Calu3 (cell line): ENCODE data around the gene BCR. TPM values are rescaled to one million over a fixed set of nuclear protein-coding genes. Genes with fewer than 3 reads are reported as not detected.
"Not testable (repeated sequence)": the region's sequence is repeated elsewhere in the genome, so short reads cannot be mapped to it uniquely, and the experiment has no call there.

Source experiments
- BruUV-seq: library from RNA; stranded (reverse); fragments of 400-500 nt; replicated peaks from 2 replicates; lab custom pipeline; 2021; lab: Mats Ljungman, UMichigan
- CTCF ChIA-PET: fragments of 300-600 bp; sonication (Branson Sonifier 250); formaldehyde crosslinking; loops from one replicate; lab custom pipeline; 2022; ENCODE audit warnings: antibody characterized with exemption; lab: Charles Lee
- DNase-seq: peaks from one replicate; pipeline ENCODE4 v3.0.0; 2022
- H3K27ac Mint-ChIP-seq: one replicate; pipeline ENCODE4 v1.8.0; 2022; ENCODE audit warnings: mixed read lengths; ENCODE audit not compliant: unreplicated experiment
- H3K27me3 Mint-ChIP-seq: one replicate; pipeline ENCODE4 v1.8.0; 2022; ENCODE audit warnings: mixed read lengths; ENCODE audit not compliant: unreplicated experiment
- H3K36me3 Mint-ChIP-seq: one replicate; pipeline ENCODE4 v1.8.0; 2022; ENCODE audit warnings: mild to moderate bottlenecking, moderate library complexity, mixed read lengths; ENCODE audit not compliant: insufficient read depth, unreplicated experiment
- H3K4me1 Mint-ChIP-seq: one replicate; pipeline ENCODE4 v1.8.0; 2022; ENCODE audit warnings: mild to moderate bottlenecking, low read depth, mixed read lengths; ENCODE audit not compliant: unreplicated experiment
- H3K4me3 Mint-ChIP-seq: one replicate; pipeline ENCODE4 v1.8.0; 2022; ENCODE audit warnings: mild to moderate bottlenecking, low read depth, moderate library complexity, mixed read lengths; ENCODE audit not compliant: unreplicated experiment
- H3K9me3 Mint-ChIP-seq: one replicate; pipeline ENCODE4 v1.8.0; 2022; ENCODE audit warnings: low read depth, mixed read lengths; ENCODE audit not compliant: unreplicated experiment
- intact Hi-C: fragments of 100-400 bp; cut with micrococcal nuclease; formaldehyde crosslinking; loops from one replicate; pipeline ENCODE4 v1.10.0; 2022; ENCODE audit not compliant: unreplicated experiment
- total RNA-seq: library from RNA; stranded (reverse); gene quantifications from 2 replicates; pipeline ENCODE4 v1.2.3, GENCODE V29; 2022
- TF ChIP-seq, protein P1 (sequence below): fragments of 200-600 bp; IDR thresholded peaks from one replicate; pipeline ENCODE4 v1.8.0; 2022; ENCODE audit warnings: antibody characterized with exemption; ENCODE audit not compliant: unreplicated experiment

BCR gene
- total RNA-seq, 1 experiment from 2014 or later, result 83.6 TPM

DNA sequence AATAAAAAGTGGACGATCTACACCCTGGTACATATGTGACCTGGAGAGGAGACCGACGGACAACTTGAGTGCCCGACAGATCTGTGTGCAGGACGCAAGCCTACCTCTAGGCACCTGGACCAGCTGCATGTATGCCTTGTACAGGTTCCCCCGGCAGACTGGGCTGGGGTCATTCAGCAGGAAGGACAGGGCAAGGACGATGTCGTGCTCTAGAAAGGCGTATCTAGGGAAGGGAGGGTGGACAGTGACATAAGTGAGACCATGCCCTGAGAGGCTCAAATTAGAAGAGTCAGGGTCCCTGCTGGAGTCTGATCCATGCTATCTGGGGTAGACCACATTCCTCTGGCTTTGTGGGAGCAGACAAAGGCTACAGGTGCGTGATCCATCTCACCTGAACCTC lies 46.4 kb upstream of the BCR start:
- Mint-ChIP-seq H3K27ac (no peak overlapping the region), H3K4me3 (no peak overlapping the region), H3K27me3 (peaks cover 14% of the 10 kb centered on the region), H3K36me3 (no peaks in the 10 kb centered on the region), H3K9me3 (no peaks in the 10 kb centered on the region), H3K4me1 (peaks cover 5% of the 10 kb centered on the region)
- DNase-seq, result no peak
- CTCF ChIA-PET, result interaction anchor here (1.1 kb wide), 1 partner anchor 29 kb away, joined by 5 read pairs; no protein-coding TSS in a partner anchor
- intact Hi-C loops, result no loop called here
- no TSS peak for BruUV-seq
- TF ChIP-seq, protein P1, sequence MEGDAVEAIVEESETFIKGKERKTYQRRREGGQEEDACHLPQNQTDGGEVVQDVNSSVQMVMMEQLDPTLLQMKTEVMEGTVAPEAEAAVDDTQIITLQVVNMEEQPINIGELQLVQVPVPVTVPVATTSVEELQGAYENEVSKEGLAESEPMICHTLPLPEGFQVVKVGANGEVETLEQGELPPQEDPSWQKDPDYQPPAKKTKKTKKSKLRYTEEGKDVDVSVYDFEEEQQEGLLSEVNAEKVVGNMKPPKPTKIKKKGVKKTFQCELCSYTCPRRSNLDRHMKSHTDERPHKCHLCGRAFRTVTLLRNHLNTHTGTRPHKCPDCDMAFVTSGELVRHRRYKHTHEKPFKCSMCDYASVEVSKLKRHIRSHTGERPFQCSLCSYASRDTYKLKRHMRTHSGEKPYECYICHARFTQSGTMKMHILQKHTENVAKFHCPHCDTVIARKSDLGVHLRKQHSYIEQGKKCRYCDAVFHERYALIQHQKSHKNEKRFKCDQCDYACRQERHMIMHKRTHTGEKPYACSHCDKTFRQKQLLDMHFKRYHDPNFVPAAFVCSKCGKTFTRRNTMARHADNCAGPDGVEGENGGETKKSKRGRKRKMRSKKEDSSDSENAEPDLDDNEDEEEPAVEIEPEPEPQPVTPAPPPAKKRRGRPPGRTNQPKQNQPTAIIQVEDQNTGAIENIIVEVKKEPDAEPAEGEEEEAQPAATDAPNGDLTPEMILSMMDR, result no peak

DNA sequence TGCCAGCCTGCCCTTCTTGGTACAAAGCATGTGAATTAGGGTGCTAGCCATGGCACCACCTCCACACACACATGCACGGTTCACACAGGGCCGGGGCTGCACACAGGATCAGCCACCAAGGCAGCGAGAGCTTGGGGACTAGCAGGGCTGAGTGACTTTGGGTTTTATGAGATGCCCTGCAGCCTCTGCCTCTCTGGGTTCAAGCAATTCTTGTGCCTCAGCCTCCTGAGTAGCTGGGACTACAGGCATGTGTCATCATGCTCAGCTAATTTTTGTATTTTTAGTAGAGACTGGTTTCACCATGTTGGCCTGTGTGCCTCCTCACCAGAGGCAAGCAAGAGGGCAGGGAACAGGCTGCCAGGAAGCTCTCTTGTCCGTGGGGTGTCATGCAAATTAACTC lies 43.3 kb upstream of the BCR start:
- DNase-seq, intact Hi-C loops, H3K9me3 Mint-ChIP-seq, CTCF ChIA-PET, H3K27me3 Mint-ChIP-seq, H3K27ac Mint-ChIP-seq, BruUV-seq, H3K4me3 Mint-ChIP-seq, H3K36me3 Mint-ChIP-seq: not testable (repeated sequence)
- H3K4me1 Mint-ChIP-seq, result peaks cover 14% of the 10 kb centered on the region

DNA sequence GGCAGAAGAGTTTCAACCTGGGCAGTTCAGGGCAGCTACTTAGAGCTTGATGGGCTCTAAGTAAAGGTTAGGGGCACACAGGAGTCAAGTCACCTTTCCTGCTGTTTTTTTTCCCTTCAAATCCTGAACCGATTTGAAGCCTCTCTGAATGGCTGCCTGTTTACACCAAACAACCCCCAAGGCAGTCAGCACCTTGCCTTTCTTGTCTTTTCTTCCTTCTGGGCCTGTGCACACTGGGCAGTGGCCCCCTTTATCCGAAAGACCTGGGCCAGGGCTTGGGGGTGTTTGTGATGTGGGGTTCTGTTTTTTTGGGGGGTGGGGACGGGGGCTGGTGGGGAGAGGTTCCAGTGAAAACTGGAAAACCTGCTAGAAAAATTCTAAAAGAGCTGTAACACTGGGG lies 42.8 kb upstream of the BCR start:
- Mint-ChIP-seq H3K4me1 (peaks cover 17% of the 10 kb centered on the region), H3K27me3 (no peaks in the 10 kb centered on the region), H3K9me3 (no peaks in the 10 kb centered on the region), H3K4me3 (no peak overlapping the region), H3K27ac (no peak overlapping the region), H3K36me3 (peaks cover 9% of the 10 kb centered on the region)
- CTCF ChIA-PET, result no interaction called here
- BruUV-seq, result no TSS peak
- no peak for DNase-seq
- TF ChIP-seq, protein P1, result no peak
- intact Hi-C loops, result no loop called here

DNA sequence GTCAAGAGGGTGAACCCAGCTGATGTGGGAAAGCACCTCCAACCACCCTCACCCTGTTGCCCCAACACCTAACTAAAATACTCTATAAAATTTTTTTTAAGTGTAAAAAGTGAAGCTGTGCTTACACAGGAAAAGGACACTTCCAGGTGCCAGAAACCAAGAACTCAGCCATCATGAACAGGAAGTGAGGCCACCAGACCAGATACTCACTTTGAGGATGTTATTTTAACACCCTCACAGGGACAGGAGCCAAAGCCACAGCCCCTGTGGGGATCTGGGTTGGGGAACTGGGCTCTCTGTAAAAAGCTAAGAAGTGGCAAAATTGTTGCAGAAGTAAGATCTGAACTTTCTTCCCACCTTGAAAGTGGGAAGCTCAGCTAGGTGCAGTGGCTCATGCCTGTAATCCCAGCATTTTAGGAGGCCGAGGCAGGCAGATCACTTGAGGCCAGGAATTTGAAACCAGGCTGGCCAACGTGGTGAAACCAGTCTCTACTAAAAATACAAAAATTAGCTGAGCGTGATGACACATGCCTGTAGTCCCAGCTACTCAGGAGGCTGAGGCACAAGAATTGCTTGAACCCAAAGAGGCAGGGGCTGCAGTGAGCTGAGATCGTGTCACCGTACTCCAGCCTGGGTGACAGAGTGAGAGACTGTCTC lies 42.3 kb upstream of the BCR start:
- CTCF ChIA-PET, result no interaction called here
- Mint-ChIP-seq H3K36me3 (peaks cover 14% of the 10 kb centered on the region), H3K9me3 (no peaks in the 10 kb centered on the region), H3K27me3 (no peaks in the 10 kb centered on the region), H3K4me1 (peaks cover 22% of the 10 kb centered on the region), H3K4me3 (no peak overlapping the region), H3K27ac (no peak overlapping the region)
- intact Hi-C loops, result no loop called here
- BruUV-seq, result no TSS peak
- TF ChIP-seq, protein P1, result no peak
- DNase-seq, result no peak
